ENCODE data around the gene ABHD17A. TPM values are rescaled to one million over a fixed set of nuclear protein-coding genes. Genes with fewer than 3 reads are reported as not detected.
A peak's percentile ranks its signal among the peaks of the same experiment; 100 is the strongest.

Gene ABHD17A
- total and polyA plus RNA-seq, 9 of the 15 experiments (the other 6 are each of a cell fraction or from before 2014, with no cell fraction given), result 0.04 to 135 (median 21.8) TPM; not detected in 1

GRCh38 chr19:1907563-1908363 lies 22.5 kb upstream of the ABHD17A start (continued):
- TF ChIP-seq CBFA2T3 (IDR thresholded peaks at IDR 0.05), result peak; percentile 40; the same call in 1 of the 2 replicates
- TF ChIP-seq GATA2 (CRISPR knock-in tag; IDR thresholded peaks at IDR 0.05), result no peak
- TF ChIP-seq, protein P1, sequence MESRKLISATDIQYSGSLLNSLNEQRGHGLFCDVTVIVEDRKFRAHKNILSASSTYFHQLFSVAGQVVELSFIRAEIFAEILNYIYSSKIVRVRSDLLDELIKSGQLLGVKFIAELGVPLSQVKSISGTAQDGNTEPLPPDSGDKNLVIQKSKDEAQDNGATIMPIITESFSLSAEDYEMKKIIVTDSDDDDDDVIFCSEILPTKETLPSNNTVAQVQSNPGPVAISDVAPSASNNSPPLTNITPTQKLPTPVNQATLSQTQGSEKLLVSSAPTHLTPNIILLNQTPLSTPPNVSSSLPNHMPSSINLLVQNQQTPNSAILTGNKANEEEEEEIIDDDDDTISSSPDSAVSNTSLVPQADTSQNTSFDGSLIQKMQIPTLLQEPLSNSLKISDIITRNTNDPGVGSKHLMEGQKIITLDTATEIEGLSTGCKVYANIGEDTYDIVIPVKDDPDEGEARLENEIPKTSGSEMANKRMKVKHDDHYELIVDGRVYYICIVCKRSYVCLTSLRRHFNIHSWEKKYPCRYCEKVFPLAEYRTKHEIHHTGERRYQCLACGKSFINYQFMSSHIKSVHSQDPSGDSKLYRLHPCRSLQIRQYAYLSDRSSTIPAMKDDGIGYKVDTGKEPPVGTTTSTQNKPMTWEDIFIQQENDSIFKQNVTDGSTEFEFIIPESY (CRISPR knock-in tag; IDR thresholded peaks at IDR 0.05), result peak; percentile 74
- TF ChIP-seq POLR2G (IDR thresholded peaks at IDR 0.05; ENCODE audit: low read depth, low read length), result peak; percentile 50
- TF ChIP-seq BCOR (IDR thresholded peaks at IDR 0.05), result no peak
- TF ChIP-seq ELF1 (tag; IDR thresholded peaks at IDR 0.05), result no peak
- no peak for TF ChIP-seq THRA (IDR thresholded peaks at IDR 0.05)
- TF ChIP-seq DPF2 (IDR thresholded peaks at IDR 0.05), result peak; percentile 23; the same call in 1 of the 2 replicates
- no peak for TF ChIP-seq MCM7 (IDR thresholded peaks at IDR 0.05)
- TF ChIP-seq ZBTB40 (IDR thresholded peaks at IDR 0.05), result no peak
- no peak for TF ChIP-seq ZBTB40 (CRISPR knock-in tag; IDR thresholded peaks at IDR 0.05)
- TF ChIP-seq ZNF589 (CRISPR knock-in tag; IDR thresholded peaks at IDR 0.05; ENCODE audit: low read depth), result no peak
- peak; percentile 48 for TF ChIP-seq FOSL1 (tag; conservative IDR thresholded peaks at IDR 0.05)

Data from K562 (cell line).